ENCODE data around the gene DFFB. TPM values are rescaled to one million over a fixed set of nuclear protein-coding genes. Genes with fewer than 3 reads are reported as not detected.

Gene DFFB
- total RNA-seq, 1 donor from 2014 or later = 8.5 TPM

DNA sequence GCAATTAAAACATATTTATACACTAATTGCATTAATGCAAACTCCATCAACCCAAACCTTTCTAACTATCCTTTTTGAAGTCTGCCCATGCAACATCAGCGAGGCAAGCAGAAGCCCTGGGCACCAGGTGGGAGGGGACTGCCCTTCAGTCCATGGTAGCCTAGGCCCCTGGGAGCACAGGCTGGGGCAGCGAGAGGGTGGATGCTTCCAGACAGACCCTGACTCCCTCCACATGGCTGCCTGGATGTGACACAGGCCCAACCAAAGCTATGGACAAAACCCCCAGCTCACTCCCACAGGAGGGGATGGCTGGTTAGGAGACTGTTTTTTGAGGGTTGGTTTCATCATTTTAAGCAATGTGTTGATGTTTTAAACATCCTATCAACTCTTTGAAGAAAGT, 43.2 kb upstream of the DFFB start:
- no peaks in the 10 kb centered on the region for H3K4me1 ChIP-seq
- H3K27me3 ChIP-seq = no peaks in the 10 kb centered on the region
- ATAC-seq (no peak), DNase-seq (peak; percentile 28)
- H3K27ac ChIP-seq = no peak overlapping the region
- H3K36me3 ChIP-seq = peaks cover 27% of the 10 kb centered on the region
- TF ChIP-seq, protein P1, sequence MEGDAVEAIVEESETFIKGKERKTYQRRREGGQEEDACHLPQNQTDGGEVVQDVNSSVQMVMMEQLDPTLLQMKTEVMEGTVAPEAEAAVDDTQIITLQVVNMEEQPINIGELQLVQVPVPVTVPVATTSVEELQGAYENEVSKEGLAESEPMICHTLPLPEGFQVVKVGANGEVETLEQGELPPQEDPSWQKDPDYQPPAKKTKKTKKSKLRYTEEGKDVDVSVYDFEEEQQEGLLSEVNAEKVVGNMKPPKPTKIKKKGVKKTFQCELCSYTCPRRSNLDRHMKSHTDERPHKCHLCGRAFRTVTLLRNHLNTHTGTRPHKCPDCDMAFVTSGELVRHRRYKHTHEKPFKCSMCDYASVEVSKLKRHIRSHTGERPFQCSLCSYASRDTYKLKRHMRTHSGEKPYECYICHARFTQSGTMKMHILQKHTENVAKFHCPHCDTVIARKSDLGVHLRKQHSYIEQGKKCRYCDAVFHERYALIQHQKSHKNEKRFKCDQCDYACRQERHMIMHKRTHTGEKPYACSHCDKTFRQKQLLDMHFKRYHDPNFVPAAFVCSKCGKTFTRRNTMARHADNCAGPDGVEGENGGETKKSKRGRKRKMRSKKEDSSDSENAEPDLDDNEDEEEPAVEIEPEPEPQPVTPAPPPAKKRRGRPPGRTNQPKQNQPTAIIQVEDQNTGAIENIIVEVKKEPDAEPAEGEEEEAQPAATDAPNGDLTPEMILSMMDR (IDR thresholded peaks at IDR 0.05) = no peak
- H3K9me3 ChIP-seq = no peaks in the 10 kb centered on the region
- H3K4me3 ChIP-seq = no peak overlapping the region
- intact Hi-C loops (cut with DNase I) = no loop called here

DNA sequence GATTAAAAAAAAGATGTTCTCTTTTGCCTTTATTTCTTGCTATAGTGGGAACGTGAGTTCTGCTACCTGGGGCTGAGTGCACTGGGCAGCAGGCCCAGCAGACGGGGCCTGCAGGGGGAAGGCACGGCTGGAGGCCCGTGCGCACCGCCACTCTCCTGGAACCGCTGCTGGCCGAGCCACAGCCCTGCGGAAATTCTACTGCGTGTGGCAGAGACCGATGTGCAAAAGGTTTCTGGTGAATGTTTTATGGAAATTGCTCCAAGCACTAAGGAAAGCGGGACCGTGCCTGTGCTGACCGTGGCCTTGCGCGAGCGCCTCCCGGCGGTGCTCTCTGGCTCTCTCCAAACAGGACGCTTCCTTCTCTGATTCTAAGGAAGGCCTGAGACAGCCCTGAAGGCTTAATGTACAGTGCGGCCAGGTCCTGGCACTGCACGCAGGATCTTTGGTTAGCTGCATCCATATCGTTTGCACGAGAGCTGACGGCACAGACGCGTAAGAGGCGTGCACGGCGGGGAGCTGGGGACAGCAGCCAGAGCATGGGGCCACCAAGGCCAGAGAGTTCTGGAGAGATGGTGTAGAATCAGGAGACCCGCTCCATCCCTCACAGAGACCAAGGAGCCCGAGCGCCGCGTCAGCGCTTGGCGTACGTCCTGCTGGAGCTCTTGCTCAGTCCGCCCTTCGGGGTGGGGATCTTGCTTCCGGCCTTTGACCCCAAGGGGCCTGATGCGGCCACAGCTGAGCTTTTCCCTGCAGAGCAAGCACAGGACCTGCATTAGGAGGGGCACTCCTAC, 42.3 kb upstream of the DFFB start:
- peak; percentile 57 for DNase-seq

DNA sequence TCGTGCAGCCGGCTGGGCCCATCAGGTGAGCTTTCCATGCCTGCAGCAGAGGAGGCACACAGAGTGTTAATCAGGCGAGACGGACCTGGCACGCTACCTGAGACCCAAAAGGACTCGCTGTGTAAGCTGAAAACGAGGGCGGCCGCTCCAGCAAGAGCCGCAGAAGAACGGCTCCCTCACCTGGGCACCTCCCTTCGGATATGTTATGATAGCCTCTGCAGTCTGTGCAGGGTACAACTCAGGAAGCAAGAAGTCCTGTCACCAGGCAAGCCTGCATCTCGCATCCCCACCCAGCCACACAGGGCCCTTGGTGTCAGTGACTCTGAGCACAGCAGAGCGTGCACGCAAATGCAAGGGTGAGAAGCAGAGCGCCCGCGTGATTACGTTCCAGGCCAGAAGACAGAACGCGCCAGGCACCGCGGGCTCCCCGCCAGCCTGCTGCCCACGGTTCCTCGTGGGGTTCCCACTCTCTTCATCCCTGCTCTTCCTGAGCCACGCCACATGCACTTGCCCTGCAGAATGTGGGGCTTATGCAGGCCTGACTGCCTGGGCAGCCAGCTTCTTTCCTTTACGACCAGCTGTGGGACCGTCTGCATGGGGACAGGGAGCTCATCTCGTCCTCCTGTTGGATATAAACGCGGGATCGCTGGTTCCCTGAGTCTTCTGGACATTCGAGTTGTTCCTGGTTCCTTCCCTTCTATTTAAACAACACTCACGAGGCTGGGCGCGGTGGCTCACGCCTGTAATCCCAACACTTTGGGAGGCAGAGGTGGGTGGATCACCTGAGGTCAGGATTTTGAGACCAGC, 40.7 kb upstream of the DFFB start:
- Histone ChIP-seq H3K36me3 (peaks cover 47% of the 10 kb centered on the region), H3K27me3 (no peaks in the 10 kb centered on the region), H3K27ac (no peak overlapping the region), H3K4me1 (no peaks in the 10 kb centered on the region), H3K4me3 (no peak overlapping the region), H3K9me3 (no peaks in the 10 kb centered on the region)
- intact Hi-C loops (cut with DNase I) = no loop called here
- TF ChIP-seq, protein P1 (IDR thresholded peaks at IDR 0.05) = no peak
- DNase-seq = peak; percentile 58
- no peak for ATAC-seq

More for the DNA sequence above, 42.3 kb upstream of the DFFB start:
- TF ChIP-seq, protein P1 (IDR thresholded peaks at IDR 0.05) = no peak
- H3K4me1 ChIP-seq = no peaks in the 10 kb centered on the region
- peaks cover 31% of the 10 kb centered on the region for H3K36me3 ChIP-seq
- intact Hi-C loops (cut with DNase I) = no loop called here
- no peaks in the 10 kb centered on the region for H3K9me3 ChIP-seq
- no peaks in the 10 kb centered on the region for H3K27me3 ChIP-seq
- no peak overlapping the region for H3K4me3 ChIP-seq
- no peak overlapping the region for H3K27ac ChIP-seq
- peak; percentile 22 for ATAC-seq

DNA sequence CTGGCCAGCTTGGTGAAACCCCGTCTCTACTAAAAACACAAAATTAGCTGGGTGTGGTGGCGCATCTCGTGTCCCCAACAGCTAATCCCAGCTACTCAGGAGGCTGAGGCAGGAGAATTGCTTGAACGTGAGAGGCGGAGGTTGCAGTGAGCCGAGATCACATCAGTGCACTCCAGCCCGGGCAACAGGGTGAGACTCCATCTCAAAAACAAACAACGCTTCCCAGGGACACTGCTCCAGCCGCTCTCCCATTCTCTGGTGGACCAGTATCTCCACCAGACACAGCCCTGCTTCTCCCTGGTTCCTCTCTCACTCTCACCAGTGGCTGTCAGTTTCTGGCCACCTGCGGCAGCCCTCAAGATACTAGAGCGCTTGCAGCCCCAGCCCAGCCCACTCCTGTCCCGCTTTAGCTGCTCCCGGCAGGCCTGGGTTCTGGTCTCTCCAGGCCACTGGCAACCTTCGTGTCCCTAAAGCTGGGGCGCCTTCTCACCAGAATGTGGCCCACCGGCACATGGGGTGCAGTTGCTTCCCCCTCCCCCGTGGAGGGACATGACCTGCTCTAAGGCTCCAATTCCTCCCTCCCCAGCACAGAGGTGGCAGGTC, 40.0 kb upstream of the DFFB start:
- Histone ChIP-seq H3K9me3 (no peaks in the 10 kb centered on the region), H3K4me3 (no peak overlapping the region), H3K4me1 (no peaks in the 10 kb centered on the region), H3K36me3 (peaks cover 50% of the 10 kb centered on the region), H3K27ac (no peak overlapping the region), H3K27me3 (no peaks in the 10 kb centered on the region)
- DNase-seq = peak; percentile 62
- no peak for ATAC-seq
- TF ChIP-seq, protein P1 (IDR thresholded peaks at IDR 0.05) = no peak
- intact Hi-C loops (cut with DNase I) = no loop called here

DNA sequence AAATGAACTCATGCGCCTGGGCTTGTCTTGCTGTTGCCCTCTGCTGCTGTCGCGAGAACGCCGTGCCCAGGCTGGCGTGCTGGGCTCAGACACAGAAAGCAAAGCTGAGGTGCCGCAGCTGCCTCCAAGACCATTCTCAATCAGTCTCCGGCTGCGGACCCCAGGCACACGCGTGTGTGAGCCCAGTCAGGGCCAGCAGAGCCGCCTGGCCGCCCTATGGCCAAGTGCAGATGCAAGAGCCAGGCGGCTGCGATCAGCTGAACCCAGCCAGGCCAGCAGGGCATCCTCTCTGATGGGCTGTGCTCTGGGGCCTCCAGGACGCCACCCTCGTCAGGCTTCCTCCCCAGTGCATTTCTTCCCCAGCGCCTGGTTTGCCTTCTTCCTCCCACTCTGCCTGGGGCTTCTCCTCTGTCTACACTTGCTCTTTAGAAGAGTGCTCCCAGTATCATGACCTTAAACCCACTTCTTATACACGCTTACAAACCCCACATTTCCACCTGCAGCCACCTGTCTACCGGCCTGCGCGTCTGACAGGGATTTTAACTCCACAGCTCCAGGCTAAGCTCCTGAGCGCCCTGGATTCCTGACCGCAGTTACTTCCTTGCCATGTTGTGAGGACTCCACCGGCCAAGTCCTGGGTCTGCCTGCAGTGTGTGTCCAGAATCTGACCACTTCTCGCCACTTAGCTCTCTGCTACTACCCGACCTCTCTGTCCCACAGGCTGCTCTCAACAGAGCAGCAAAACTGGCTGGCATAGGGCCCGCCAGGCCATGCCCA, 39.3 kb upstream of the DFFB start:
- Histone ChIP-seq H3K27ac (no peak overlapping the region), H3K27me3 (no peaks in the 10 kb centered on the region), H3K9me3 (no peaks in the 10 kb centered on the region), H3K4me1 (no peaks in the 10 kb centered on the region), H3K36me3 (peaks cover 58% of the 10 kb centered on the region), H3K4me3 (no peak overlapping the region)
- TF ChIP-seq, protein P1 (IDR thresholded peaks at IDR 0.05) = no peak
- DNase-seq (peak; percentile 46), ATAC-seq (no peak)
- intact Hi-C loops (cut with DNase I) = no loop called here
